Measurements from ENCODE around the gene TMEM235. TPM values are rescaled to one million over a fixed set of nuclear protein-coding genes. Genes with fewer than 3 reads are reported as not detected.

TMEM235 gene
- not detected in 2 replicates for total RNA-seq

DNA sequence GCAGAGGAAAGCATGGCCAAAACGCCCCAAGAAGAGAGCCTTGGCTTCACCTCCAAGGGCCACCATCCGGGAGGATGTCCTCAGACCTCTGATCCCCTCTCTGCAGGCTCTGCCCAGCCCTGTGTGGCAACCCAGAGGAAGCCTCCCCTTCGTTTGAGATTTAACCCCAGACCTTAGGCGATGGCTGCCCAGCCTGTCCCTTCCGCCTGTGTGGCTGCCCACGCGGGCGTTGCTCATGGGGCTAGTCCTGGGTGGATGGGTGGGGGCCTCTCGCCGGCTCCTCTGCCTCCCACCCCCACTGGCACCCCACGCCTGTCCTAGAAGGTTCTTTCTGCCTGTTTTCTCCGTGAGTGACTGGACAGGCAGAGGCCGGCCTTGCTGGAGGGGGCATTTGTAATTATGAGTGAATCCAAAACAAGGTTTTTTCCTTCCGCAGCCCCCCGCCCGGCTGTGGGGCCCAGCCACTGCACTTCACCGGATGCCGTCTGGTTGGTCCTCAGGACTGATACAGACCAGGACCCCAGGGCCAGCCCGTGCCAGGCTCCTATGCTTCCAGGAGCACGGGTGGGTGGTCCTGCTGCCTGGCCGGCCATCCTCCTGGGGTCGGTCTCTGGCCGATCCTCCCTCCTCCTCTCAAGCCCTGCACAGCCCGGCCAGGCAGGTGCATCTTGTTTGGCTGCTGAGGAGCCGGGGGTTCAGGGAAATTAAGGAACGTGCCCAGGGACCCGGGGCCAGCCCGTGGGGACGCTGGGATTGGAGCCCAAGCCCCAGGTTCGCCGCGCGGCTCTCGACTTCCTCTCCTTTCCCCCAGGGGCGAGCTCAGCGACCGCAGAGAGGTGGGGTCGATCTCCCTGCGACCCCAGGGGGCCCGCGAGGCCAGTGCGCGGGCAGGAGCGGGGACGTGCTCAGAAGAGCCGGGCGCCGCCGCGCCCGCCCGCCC, at the start of gene TMEM235:
Gene TMEM235, plus strand, starts transcription at position 636 of the 940 bp plus-strand sequence. CDS start 393 bp downstream, outside the sequence.
- H3K4me3 ChIP-seq (ENCODE audit: low read depth, low read length) = no peak within 1 kb of the TSS
- H3K27me3 ChIP-seq (ENCODE audit: control insufficient read depth, insufficient read depth, low read length) = peaks cover 28% of the 10 kb centered on the region
- no peak for TF ChIP-seq CTCF (IDR thresholded peaks at IDR 0.05; ENCODE audit: insufficient read depth, low read length, poor library complexity, severe bottlenecking)
- DNase-seq (ENCODE audit: low read depth) = no peak
- H3K36me3 ChIP-seq (ENCODE audit: control insufficient read depth, insufficient read depth, low read length) = no peaks in the 10 kb centered on the region

GRCh38 chr17:78182504-78182903, 48.9 kb upstream of the TMEM235 start:
- TF ChIP-seq CTCF (IDR thresholded peaks at IDR 0.05; ENCODE audit: insufficient read depth, low read length, poor library complexity, severe bottlenecking) = no peak
- no peaks in the 10 kb centered on the region for H3K36me3 ChIP-seq (ENCODE audit: control insufficient read depth, insufficient read depth, low read length)
- no peaks in the 10 kb centered on the region for H3K27me3 ChIP-seq (ENCODE audit: control insufficient read depth, insufficient read depth, low read length)
- H3K4me3 ChIP-seq (ENCODE audit: low read depth, low read length) = no peak overlapping the region
- no peak for DNase-seq (ENCODE audit: low read depth)

DNA sequence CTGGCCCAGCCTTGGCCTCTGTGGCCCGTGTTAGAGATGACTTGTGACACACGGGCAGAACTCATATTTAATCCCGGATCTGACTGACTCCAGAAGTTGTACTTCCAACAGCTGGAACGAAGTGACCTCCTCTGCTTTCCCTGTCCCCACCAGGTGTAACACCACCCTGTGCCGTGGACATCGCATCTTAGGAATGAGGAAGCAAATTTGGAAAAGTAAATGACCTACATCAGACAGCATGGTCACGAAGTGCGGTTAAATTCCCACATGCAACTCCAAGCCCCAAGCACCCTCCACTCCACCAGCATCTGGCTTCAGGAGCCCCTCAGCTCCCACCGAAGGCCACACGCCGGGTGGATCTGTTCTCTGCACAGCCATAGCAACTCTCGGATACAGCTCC, 47.5 kb upstream of the TMEM235 start:
- TF ChIP-seq CTCF (IDR thresholded peaks at IDR 0.05; ENCODE audit: insufficient read depth, low read length, poor library complexity, severe bottlenecking) = no peak
- H3K27me3 ChIP-seq (ENCODE audit: control insufficient read depth, insufficient read depth, low read length) = no peaks in the 10 kb centered on the region
- no peak for DNase-seq (ENCODE audit: low read depth)
- H3K4me3 ChIP-seq (ENCODE audit: low read depth, low read length) = no peak overlapping the region
- H3K36me3 ChIP-seq (ENCODE audit: control insufficient read depth, insufficient read depth, low read length) = no peaks in the 10 kb centered on the region

- DNase-seq (ENCODE audit: low read depth) = no peak
- Histone ChIP-seq H3K36me3 (ENCODE audit: control insufficient read depth, insufficient read depth, low read length) (no peaks in the 10 kb centered on the region), H3K4me3 (ENCODE audit: low read depth, low read length) (no peak overlapping the region), H3K27me3 (ENCODE audit: control insufficient read depth, insufficient read depth, low read length) (no peaks in the 10 kb centered on the region)
- no peak for TF ChIP-seq CTCF (IDR thresholded peaks at IDR 0.05; ENCODE audit: insufficient read depth, low read length, poor library complexity, severe bottlenecking)
These were observed 47.1 kb upstream of the TMEM235 start for GRCh38 chr17:78184351-78184750.

DNA sequence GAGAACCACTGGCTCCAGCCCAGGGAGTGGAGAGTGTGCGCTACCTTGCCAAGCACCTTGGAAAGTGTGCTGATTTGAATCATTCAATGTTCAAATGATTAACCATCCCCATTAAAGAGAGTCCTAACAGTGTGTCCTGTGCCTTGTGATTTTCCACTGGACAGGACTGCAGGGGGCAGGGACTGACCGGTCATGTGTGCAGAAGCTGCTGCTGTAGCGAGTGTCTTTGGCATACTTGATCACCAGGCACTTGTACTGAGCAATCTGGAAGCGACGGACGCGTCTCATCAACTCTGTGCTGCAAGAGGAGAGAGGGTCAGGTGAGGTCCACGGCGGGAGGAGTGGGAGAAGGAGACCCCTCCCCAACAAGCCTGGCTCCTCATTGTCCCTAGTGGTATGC, 46.6 kb upstream of the TMEM235 start:
- Histone ChIP-seq H3K27me3 (ENCODE audit: control insufficient read depth, insufficient read depth, low read length) (no peaks in the 10 kb centered on the region), H3K4me3 (ENCODE audit: low read depth, low read length) (peak overlapping the region; percentile 6), H3K36me3 (ENCODE audit: control insufficient read depth, insufficient read depth, low read length) (no peaks in the 10 kb centered on the region)
- no peak for TF ChIP-seq CTCF (IDR thresholded peaks at IDR 0.05; ENCODE audit: insufficient read depth, low read length, poor library complexity, severe bottlenecking)
- DNase-seq (ENCODE audit: low read depth) = peak; percentile 44

All from kidney epithelial cell (primary cell).